AG08395 (cell line): ENCODE results near the gene ERN1.

ENCODE experiments used
- DNase-seq: peaks from one replicate; pipeline ENCODE4 v3.0.0; 2012; ENCODE audit warnings: mixed read lengths, low spot score

ERN1 gene

GRCh38 chr17:64084086-64084939 lies 45.6 kb downstream of the ERN1 start:
- DNase-seq = peak; percentile 25

DNA sequence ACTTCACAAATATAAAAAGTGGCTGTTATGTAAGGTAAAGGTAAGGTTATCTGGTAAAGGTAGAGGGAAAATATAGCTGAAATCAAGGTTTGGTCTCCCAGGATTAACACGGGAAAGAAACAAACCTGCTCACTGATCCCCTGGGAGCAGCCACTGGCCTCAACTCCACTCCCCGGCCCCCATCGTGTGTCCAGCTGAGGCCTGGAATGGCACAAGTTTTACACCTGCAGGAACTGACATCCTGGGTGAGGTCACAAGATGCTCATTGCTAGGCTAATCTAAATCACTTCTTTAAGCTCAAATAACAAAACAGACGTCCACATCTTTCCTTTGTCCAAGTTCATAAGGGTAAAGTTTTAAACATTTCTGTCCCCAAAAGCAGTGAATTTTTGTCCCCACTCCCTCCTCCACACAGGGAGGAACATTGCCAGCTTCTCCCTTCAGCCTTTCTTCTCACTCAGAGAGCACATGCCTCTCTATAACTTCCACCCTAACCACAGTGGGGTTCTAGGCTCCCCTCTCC lies 46.3 kb downstream of the ERN1 start:
- no peak for DNase-seq

DNA sequence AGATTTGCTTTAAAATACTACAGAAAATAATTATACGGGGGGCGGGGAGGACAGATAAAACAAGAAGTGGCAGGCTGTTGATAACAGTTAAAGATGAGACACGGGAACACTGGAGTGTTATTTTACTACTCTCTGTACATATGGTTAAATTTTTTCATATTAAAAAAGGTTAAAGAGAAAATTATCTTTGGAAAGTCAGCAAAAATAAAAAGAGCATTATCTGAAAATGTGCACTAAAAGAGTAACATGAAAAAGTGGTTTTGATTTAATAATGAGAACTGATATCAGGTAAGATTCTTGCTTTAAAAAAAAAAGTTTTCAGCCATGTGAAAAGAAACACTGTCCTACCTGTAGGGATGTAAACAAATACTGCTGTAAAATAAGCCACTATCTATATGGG lies 46.9 kb downstream of the ERN1 start:
- no peak for DNase-seq

DNA sequence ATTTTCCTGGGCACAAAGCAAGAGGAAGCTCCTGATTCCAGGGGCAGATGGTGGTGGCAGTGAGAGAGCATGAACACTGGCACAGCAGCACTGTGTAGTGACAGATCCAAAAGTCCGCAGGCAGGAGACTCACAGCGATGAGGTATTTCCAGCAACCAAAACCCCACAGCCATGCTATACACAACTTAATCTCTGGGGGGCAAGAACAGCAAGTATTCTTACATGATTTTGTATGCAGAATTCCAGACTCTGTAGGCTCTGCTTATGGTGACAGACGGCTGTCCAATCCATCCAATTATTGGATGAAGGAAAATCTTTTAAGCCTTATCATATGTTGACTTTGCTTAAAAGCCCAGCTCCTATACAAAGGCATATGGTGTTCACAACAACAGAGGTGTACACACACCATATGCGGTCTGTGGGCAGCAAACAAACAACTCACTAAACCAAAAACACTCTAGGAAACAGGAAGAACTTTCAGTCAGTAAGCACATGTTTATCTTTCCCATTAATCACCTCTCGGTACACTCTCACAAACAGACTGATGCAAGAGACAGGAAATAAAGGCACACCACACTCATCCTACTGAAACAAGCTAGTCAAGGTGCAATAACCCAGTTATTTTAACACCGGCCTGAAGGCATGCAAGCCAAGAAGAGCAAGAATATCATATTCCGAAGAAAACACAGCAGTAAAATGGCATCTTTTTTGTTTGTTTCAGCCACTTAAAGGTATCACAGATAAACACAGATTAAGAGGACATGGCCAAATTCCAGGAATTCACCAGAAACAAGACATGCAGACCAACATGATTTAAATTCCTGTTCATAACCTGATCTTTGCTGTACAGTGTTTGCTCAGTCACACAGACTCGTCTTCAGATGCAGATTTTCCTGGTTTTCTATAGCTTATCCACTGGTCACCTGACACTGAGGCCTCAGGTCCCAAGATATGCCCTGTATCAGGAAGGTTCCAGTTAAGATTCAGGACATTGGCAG lies 47.8 kb downstream of the ERN1 start:
- peak; percentile 49 for DNase-seq

DNA sequence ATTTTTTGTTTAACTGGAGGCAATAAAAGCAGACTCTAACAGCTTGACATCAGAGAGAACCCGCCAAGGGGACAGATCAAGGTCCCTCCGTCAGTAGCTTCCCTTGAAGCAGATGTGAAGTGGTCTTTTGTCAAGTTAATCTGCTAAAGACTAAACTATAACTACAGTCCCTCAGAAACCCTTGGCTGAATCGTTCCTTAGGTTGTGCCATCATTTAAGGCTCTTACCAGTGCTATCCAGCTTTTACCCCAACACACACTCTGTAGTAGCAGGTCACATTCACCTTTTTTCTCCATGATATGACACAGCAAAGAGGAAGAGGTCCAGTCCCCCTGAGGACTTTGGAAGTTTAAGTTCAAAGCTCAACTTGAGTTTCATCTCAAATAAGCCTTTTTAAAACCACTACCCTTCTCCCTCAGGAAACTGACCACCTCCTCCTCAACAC lies 49.7 kb downstream of the ERN1 start:
- DNase-seq = no peak

DNA sequence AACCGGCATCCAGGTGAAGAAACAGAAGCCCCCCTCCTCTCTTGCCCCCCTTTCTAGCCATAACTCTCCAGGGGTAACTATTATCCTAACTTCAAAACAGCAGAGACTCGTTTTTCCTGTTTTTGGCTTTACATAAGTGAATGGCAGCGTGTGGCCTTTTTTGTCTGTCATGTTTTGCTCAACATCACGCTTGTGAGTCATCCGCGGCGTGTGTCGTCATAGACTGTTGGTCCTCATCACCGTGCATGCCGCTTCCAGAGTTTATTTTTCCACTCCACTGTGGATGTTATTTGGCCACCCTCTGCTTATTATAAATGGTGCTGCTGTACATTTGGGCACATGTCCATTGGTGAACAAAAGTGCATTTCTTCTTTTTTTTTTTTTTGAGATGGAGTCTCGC lies 52.6 kb downstream of the ERN1 start:
- no peak for DNase-seq

GRCh38 chr17:64075913-64076312 lies 54.0 kb downstream of the ERN1 start:
- DNase-seq = no peak

GRCh38 chr17:64074704-64075426 lies 55.1 kb downstream of the ERN1 start:
- peak; percentile 42 for DNase-seq

DNA sequence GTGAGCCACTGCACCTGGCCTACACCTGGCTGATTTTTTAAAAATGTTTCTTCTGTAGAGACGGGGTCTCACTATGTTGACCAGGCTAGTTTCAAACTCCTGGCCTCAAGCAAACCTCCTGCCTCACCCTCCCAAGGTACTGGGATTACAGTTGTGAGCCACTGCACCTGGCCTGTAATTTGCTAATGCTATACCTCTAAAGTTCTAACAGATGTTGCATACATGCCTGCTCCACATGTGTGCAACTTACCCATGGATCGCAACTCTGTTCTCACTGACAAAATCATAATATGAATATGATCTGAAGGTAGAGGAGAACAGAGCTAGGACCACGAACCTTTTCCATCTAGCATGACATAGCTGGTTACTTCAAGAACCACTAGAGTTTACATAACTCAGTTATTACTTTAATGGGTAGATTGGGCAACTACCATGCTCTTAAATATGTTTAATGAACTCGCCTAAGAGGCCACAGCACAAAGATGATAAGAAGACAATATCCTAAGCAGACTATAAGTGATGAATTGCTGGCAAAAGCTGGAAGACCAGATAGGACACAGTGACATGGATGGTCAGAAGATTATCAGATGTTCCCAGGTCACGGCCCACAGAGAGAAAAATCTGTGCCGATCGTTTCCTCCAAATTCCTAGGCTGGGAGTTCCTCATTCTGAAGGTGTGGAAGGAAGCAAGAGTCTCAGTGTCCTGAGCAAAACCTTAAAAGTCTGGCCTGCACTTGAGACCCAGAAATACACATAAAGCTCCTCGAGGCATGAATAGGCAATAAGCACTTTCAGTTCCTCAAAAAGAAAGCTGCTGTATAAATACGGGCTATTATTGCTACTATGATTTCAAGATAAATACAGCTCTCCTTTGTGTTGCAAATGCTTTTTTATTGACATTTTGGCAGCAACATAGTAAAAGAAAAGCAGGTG lies 55.9 kb downstream of the ERN1 start:
- DNase-seq = no peak

DNA sequence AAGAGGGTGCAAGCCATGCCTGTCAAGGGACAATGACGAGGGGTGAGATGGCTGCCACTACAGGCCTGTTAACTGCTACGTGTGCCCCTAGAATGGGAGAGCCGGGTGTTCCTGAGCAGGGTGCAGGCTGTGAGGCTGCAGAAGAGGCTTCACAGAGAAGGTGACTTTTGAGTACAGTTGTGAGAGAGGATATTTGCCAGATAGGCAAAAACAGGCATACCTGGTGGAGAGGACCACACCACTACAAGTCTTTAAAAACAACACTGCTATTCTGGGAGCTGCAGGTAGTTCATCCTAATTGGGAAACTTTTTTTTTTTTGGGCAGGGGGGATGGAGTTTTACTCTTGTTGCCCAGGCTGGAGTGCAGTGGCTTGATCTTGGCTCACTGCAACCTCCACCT lies 58.8 kb downstream of the ERN1 start:
- no peak for DNase-seq

GRCh38 chr17:64070213-64070612 lies 59.7 kb downstream of the ERN1 start:
- DNase-seq = no peak

DNA sequence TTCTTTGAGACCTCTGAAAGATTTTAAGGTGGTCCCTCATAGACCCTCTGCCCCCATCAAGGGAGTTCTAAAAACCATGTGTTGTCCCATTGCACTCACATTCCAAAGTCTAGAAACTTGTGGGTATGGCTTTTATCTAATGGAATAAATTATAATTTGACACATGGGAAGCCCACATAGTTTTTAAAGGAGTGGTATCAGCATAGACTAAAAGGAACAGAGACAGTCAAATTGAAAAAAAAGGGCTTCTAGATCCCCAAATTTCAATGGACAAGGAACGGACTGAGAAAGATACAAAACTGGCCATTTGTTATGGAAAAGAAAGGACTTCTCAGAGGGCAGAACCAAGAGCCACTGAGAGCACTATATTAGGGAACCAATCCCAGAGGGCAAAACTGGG lies 60.8 kb downstream of the ERN1 start:
- DNase-seq = no peak

DNA sequence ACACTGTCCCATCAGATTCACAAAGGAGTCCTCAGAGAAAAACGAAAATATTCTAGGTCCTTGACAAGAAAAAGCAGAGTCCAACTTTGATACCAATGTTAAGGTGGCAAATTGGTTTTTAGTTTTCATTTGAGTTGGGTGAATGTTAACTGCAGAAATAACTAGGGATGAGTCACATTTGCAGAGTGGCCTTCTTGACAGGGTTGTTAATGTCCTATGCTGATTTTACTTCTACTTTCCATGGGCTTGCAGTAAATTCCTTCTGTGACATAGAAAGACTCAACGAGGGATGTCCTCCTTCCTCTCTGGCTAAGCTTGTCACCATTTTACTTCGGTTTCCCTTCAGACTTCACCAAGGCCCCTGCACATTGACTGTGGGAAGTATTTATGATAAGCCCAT lies 62.3 kb downstream of the ERN1 start:
- DNase-seq = no peak

- no peak for DNase-seq
Observed at GRCh38 chr17:64066716-64067115, 63.2 kb downstream of the ERN1 start.

GRCh38 chr17:64065161-64065560 lies 64.8 kb downstream of the ERN1 start:
- no peak for DNase-seq

DNA sequence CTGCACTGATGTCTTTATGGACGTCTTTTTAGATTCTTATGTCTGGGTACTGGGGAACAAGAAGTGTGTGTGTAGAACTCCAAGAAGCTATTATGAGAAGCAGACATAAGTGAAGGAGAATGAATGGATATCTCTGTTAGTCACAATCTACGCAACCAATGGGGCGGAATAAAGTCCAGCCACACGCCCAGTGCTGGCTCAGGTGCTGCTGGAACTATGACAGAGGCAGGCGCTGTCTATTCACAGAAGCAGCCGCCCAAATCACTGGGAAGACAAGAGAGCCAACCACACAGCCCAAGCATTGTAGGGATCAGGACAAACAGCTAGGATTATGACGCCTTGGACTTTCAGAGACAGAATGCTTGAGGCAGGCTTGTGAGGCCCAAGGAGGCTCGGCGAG lies 65.6 kb downstream of the ERN1 start:
- no peak for DNase-seq

DNA sequence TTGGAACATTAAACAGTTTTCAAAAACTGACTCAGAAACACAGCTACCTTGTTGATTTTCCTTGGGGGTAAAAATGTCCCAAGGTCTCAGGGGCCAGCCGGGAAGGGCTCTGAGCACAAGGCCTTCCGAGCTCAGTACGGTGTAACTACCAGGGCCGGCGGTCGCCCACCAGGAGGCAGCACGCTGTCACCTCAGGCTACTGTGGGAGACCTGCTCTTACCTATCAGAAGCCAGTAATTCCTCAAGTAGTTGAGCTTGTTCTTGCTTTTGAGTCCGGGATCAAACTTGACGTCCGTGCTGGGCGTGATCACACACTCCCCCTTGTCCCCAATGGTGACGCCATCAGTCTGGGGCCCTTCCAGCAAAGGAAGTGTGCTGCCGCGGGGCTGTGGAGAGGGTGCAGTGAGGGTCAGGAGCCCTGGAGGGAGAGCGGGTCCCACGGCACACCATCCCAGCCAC lies 66.1 kb downstream of the ERN1 start:
- DNase-seq = no peak

GRCh38 chr17:64063088-64063487 lies 66.9 kb downstream of the ERN1 start:
- DNase-seq = no peak

GRCh38 chr17:64061178-64061898 lies 68.6 kb downstream of the ERN1 start:
- DNase-seq = no peak

- DNase-seq = no peak
Observed at GRCh38 chr17:64060331-64060730, 69.6 kb downstream of the ERN1 start.
